ENCODE measurements around the gene SENP6. TPM values are rescaled to one million over a fixed set of nuclear protein-coding genes. Genes with fewer than 3 reads are reported as not detected.

SENP6 gene
- total and polyA plus RNA-seq, 9 of the 15 experiments (the other 6 are each of a cell fraction or from before 2014, with no cell fraction given) = 11.1 to 79.4 (median 46.8) TPM

DNA sequence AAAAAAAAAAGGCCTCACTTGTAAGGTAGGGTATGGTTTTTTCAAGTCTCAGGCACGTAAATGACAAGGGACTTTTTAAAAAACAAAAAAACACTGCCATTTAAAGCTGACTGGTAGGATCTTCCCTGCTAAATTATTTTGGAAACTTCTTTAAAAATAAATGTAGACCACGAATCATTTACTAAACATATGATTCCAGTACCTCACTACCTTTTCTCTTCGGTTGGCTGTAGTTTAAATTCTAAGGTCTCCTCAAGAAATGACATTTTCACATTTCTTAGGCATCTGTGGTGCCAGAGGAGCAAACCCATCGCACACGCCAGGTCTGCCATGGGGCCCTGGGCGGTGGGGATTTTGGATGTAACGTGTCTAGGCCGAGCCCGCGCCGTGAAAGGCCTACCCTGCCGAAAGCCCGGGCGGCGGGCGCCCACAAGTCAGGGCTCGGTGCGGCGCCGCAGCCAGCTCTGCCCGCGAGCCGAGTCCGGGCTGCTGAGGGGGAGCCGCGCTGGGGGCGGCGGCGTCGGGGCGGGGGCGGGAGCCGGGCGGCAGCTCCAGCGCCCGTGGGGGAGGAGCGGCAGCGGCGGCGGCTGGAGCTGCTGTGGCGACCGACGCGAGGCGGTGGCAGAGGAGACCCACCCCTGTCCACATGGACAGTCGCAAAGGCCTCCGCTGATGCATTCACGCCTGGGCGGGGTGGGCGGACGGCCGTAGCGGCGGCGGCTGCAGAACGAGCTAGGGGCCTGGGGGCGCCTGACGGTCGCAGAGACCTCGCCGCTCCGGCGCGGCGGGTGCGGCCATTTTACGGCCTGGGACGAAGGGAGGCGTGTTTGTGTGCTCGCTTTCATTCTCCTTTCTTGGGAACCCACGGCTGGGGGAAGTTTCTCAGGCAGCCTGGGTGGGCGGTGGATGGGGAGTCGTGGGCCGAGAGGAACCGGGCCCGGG, at the start of gene SENP6 (continued):
- TF ChIP-seq, protein P1, sequence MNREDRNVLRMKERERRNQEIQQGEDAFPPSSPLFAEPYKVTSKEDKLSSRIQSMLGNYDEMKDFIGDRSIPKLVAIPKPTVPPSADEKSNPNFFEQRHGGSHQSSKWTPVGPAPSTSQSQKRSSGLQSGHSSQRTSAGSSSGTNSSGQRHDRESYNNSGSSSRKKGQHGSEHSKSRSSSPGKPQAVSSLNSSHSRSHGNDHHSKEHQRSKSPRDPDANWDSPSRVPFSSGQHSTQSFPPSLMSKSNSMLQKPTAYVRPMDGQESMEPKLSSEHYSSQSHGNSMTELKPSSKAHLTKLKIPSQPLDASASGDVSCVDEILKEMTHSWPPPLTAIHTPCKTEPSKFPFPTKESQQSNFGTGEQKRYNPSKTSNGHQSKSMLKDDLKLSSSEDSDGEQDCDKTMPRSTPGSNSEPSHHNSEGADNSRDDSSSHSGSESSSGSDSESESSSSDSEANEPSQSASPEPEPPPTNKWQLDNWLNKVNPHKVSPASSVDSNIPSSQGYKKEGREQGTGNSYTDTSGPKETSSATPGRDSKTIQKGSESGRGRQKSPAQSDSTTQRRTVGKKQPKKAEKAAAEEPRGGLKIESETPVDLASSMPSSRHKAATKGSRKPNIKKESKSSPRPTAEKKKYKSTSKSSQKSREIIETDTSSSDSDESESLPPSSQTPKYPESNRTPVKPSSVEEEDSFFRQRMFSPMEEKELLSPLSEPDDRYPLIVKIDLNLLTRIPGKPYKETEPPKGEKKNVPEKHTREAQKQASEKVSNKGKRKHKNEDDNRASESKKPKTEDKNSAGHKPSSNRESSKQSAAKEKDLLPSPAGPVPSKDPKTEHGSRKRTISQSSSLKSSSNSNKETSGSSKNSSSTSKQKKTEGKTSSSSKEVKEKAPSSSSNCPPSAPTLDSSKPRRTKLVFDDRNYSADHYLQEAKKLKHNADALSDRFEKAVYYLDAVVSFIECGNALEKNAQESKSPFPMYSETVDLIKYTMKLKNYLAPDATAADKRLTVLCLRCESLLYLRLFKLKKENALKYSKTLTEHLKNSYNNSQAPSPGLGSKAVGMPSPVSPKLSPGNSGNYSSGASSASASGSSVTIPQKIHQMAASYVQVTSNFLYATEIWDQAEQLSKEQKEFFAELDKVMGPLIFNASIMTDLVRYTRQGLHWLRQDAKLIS (CRISPR knock-in tag; IDR thresholded peaks at IDR 0.05) = peak; percentile 87
- TF ChIP-seq RBM15 (IDR thresholded peaks at IDR 0.05; ENCODE audit: insufficient read depth, low read length) (no peak), MXI1 (IDR thresholded peaks at IDR 0.05; ENCODE audit: low read depth, low read length) (peak; percentile 43; the same call in 1 of the 2 replicates), ZNF175 (CRISPR knock-in tag; IDR thresholded peaks at IDR 0.05; ENCODE audit: low read depth) (no peak), ZNF274 (IDR thresholded peaks at IDR 0.05; ENCODE audit: borderline replicate concordance, low read depth, low read length) (no peak), MAFF (IDR thresholded peaks at IDR 0.05; ENCODE audit: low read length) (no peak), RAD21 (CRISPR knock-in tag; conservative IDR thresholded peaks at IDR 0.05 in 1 of 2, IDR thresholded peaks at IDR 0.05 in 1 of 2) (no peak), ZKSCAN8 (CRISPR knock-in tag; IDR thresholded peaks at IDR 0.05) (no peak), ZNF668 (CRISPR knock-in tag; IDR thresholded peaks at IDR 0.05) (no peak), ILF3 (IDR thresholded peaks at IDR 0.05; ENCODE audit: borderline replicate concordance) (no peak), FOXA1 (IDR thresholded peaks at IDR 0.05; ENCODE audit: borderline replicate concordance) (no peak), ZKSCAN3 (CRISPR knock-in tag; IDR thresholded peaks at IDR 0.05) (no peak), NEUROD1 (IDR thresholded peaks at IDR 0.05; ENCODE audit: borderline replicate concordance, low read depth, low read length, partially characterized antibody) (no peak), TCF7 (IDR thresholded peaks at IDR 0.05; ENCODE audit: borderline replicate concordance) (0 out of 2 replicates have a peak, but pooled peaks have one; percentile 2), ZNF282 (CRISPR knock-in tag; IDR thresholded peaks at IDR 0.05) (no peak), POLR2AphosphoS5 (IDR thresholded peaks at IDR 0.05; ENCODE audit: control insufficient read depth, insufficient read depth, low read depth, low read length) (peak; percentile 74; the same call in 1 of the 2 replicates), CHCHD3 (CRISPR knock-in tag; IDR thresholded peaks at IDR 0.05) (no peak), HMGN3 (IDR thresholded peaks at IDR 0.05; ENCODE audit: borderline replicate concordance, extremely low read depth, insufficient read length, low read depth, low read length) (peak; percentile 34)
- TF ChIP-seq, protein P2, sequence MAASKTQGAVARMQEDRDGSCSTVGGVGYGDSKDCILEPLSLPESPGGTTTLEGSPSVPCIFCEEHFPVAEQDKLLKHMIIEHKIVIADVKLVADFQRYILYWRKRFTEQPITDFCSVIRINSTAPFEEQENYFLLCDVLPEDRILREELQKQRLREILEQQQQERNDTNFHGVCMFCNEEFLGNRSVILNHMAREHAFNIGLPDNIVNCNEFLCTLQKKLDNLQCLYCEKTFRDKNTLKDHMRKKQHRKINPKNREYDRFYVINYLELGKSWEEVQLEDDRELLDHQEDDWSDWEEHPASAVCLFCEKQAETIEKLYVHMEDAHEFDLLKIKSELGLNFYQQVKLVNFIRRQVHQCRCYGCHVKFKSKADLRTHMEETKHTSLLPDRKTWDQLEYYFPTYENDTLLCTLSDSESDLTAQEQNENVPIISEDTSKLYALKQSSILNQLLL (CRISPR knock-in tag; IDR thresholded peaks at IDR 0.05; ENCODE audit: borderline replicate concordance) = no peak

Data from K562 (cell line).